ENCODE data around the gene TMEM8B.

Gene TMEM8B, protein sequence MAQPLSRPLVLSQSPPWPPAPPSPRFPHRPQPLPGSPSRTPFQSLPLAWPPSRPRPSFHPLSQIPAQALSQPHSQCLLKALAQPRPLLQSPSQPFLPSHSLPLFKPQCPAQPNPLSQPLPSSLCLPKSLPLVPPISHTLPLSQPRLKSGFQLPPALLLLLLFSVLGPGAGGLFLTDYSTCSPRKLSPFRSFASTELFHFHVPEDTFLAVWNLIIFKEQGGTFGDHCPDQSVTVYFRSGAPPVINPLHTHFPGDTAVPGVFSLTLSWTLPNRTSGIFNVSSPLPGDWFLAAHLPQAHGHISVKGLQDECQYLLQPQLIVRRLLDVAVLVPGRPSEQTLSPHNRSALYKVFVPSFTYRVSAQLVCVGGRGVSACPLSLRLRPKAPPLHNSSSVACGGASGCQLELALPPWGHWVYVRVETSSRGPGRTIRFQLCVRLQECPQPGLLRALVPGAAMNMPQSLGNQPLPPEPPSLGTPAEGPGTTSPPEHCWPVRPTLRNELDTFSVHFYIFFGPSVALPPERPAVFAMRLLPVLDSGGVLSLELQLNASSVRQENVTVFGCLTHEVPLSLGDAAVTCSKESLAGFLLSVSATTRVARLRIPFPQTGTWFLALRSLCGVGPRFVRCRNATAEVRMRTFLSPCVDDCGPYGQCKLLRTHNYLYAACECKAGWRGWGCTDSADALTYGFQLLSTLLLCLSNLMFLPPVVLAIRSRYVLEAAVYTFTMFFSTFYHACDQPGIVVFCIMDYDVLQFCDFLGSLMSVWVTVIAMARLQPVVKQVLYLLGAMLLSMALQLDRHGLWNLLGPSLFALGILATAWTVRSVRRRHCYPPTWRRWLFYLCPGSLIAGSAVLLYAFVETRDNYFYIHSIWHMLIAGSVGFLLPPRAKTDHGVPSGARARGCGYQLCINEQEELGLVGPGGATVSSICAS
- total RNA-seq: 5.9 to 9.0 (median 7.8) reads per million in 4 donors

DNA sequence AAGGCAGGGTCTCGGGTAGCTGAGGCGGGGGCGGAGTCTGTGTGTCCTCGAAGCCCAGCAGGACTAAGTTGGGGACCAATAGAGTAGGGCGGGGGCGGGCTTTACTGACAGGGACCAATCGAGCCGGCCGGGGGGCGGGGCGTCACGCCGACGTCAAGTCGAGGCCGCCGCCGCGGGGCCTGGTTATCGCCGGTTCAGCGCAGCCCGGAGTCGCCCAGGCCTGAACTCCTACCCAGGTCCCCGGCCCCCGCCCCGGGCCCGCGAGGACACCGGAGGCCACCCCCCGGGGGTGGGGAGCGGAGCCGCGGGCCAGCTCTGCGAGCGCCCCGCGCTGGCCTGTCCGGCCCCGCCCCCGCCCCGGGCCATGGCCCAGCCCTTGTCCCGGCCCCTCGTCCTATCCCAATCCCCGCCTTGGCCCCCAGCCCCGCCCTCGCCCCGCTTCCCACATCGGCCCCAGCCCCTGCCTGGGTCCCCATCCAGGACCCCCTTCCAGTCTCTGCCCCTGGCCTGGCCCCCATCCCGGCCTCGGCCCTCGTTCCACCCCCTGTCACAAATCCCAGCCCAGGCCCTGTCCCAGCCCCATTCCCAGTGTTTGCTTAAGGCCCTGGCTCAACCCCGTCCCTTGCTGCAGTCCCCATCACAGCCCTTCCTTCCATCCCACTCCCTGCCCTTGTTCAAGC, at the start of gene TMEM8B:
Gene TMEM8B, plus strand, starts transcription at position 145 of the 680 bp plus-strand sequence. Its CDS starts 220 bp downstream, at position 365.
- peak; percentile 91 to 96 (median 93) for DNase-seq

- DNase-seq: no peak
Measured at GRCh38 chr9:35781066-35781465, 48.0 kb upstream of the TMEM8B start.

GRCh38 chr9:35783418-35783817, 45.6 kb upstream of the TMEM8B start:
- no peak for DNase-seq

DNA sequence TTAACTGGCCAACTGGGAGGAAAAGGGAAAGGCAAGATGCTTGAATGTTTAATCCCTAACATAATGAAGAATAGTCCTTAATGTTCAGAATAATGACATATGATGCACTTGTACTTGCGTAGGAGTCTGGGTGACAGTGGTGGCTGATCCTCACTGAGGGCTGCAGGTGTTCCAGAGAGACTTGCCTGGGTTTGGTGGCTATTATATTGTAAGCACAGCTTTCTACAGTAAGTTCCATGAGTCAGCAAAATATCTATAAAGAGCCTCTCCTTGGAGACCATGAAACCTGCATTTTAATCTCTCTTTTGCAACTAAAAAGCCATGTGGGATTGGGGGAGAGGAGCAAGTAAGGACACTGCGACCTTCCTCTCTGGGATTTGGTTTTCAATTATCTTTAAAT, 39.5 kb upstream of the TMEM8B start:
- DNase-seq: no peak

DNA sequence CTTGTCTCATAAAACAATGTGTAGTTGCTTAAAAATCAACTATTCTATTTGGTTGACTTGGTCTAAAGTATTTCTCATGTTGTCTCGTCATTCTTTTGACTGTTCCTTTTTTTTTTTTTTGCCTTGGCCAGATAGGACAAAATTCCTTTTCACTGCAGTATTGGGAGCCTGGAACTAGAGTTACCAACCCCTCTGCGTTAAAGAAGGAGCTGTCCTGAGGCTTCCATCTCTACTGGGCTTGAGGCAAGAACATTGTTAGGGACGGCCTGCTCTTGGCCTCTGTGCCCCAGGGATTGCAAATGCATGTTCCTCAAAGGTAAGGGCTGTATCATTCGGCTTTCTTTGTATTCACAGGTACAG, 39.0 kb upstream of the TMEM8B start:
- no peak for DNase-seq

GRCh38 chr9:35790385-35791296, 38.4 kb upstream of the TMEM8B start:
- DNase-seq: peak; percentile 20 to 55 (median 45)

- no peak for DNase-seq
Measured at GRCh38 chr9:35791297-35791921, 37.6 kb upstream of the TMEM8B start, which contains the start of gene NPR2. Gene NPR2 (plus strand): TSS chr9:35791591. CDS start chr9:35792409, 818 bp downstream.

DNA sequence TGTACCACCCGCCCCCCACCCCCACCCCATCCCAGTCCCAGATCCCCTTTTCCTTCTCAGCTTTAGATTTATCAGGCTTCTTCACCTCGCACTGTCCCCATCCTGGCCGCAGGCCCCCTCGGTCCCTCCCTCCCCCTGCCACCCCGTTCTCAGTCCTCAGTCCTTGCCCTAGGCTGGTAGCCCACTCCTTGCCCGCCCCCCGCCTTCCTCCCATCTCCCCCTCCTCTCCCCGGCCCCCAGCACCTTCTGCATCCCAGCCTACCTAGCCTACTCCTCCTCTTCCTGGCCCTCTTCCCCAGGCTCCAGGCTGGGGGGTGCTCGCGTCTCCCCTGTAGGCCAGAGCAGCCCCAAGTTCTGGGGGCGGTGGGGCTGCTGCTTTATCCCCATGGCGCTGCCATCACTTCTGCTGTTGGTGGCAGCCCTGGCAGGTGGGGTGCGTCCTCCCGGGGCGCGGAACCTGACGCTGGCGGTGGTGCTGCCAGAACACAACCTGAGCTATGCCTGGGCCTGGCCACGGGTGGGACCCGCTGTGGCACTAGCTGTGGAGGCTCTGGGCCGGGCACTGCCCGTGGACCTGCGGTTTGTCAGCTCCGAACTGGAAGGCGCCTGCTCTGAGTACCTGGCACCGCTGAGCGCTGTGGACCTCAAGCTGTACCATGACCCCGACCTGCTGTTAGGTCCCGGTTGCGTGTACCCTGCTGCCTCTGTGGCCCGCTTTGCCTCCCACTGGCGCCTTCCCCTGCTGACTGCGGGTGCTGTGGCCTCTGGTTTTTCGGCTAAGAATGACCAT, 36.8 kb upstream of the TMEM8B start:
- DNase-seq: no peak

- no peak for DNase-seq
Measured at GRCh38 chr9:35792826-35793225, 36.2 kb upstream of the TMEM8B start.

GRCh38 chr9:35793461-35793860, 35.6 kb upstream of the TMEM8B start:
- DNase-seq: no peak

GRCh38 chr9:35795695-35796094, 33.3 kb upstream of the TMEM8B start:
- no peak for DNase-seq

- no peak for DNase-seq
Measured at GRCh38 chr9:35797311-35798109, 31.5 kb upstream of the TMEM8B start.

GRCh38 chr9:35798658-35799374, 30.2 kb upstream of the TMEM8B start:
- peak in 1 of 5 donors; percentile 17 for DNase-seq

GRCh38 chr9:35800530-35800929, 28.5 kb upstream of the TMEM8B start:
- DNase-seq: no peak

DNA sequence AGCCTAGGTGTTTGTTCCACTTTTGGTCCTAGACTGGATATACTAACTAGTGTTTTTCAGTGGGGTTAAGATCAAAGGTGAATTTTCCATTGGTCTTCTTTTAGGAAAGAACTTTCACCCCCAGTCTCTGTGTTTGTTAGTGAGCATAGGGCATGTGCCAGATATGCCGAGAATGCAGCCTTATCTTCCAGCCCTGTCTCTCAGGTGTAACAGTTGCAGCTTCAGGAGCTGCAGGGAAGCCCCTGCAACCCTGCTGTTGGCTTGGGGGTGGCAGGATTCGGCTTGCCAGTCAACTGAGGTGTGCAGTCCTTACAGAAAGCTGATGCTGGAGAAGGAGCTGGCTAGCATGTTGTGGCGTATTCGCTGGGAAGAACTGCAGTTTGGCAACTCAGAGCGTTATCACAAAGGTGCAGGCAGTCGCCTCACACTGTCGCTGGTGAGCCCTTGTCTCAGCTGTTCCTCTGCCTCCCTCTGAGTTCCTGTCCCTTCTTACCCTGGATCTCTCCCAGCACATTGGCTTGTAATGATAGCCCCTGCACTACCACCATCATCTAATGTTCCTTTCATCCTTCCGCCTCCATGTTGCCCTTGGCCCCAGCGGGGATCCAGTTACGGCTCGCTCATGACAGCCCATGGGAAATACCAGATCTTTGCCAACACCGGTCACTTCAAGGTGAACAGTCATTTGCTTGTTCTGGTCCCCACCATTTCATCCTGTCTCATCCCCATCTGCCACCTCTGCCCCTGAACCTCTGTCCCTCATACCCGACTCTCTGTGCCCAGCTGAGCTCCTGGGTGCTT, 27.5 kb upstream of the TMEM8B start:
- no peak for DNase-seq

DNA sequence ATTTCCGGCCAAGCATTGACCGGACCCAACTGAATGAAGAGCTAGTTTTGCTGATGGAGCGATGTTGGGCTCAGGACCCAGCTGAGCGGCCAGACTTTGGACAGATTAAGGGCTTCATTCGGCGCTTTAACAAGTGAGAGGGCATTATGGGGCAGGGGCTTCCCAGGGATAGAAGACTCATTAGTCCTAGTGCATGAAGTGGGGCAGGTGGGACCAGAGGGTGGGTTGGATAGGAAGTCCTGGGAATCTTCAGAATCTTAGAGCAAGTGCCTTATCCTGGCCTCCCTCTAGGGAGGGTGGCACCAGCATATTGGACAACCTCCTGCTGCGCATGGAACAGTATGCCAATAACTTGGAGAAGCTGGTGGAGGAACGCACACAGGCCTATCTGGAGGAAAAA, 22.9 kb upstream of the TMEM8B start:
- DNase-seq: no peak

DNA sequence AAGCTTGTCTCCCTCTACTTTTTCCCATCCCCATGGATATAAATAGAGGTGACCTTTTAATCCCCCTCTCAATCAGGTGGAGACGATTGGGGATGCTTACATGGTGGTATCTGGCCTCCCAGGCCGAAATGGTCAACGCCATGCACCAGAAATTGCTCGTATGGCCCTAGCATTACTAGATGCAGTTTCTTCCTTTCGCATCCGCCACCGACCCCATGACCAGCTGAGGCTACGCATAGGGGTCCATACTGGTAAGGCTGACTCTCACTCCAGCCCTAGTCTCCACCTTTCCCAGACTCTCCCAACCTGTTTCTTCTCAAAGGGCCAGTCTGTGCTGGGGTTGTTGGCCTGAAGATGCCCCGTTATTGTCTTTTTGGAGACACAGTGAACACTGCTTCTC, 20.6 kb upstream of the TMEM8B start:
- no peak for DNase-seq

- no peak for DNase-seq
Measured at GRCh38 chr9:35810122-35810521, 18.9 kb upstream of the TMEM8B start.
